GM12873 (cell line): ENCODE results near the gene PCGF6.

Source experiments
- TF ChIP-seq, protein P1 (sequence below): IDR thresholded peaks from 2 replicates; pipeline ENCODE4 v1.5.1; 2012; ENCODE audit warnings: low read depth, mild to moderate bottlenecking, moderate library complexity, low read length, control low read depth; ENCODE audit not compliant: insufficient read depth; ENCODE audit errors: missing control alignments

PCGF6 gene

DNA sequence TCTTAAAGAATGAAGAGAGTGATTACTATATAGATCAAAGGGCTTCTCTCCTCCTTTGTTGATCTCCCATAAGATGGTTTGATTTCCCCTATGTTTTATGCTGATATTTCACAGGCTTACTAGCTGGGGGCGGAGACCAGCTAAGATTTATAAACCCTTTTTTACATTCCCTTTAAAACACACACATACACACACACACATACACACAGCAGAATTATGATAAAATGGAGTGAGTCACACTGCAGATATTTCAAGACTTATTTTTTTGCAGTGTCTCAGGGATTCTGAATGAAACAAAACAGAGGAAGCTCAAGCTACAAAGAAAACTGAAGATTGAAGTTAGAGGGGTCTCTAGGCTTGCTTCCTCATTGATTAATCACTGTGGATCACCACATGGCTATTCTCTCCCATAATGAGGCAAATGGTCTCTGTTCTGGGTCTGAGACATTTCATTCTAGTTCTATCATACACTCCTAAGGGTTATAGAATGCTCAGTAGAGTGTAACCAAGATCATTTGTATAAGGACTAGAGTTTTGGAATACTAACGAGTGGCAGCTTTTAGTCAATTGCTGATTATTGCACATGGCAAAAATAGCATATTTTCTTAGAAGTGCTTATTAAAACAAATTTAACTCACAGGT is 55.4 kb downstream of the PCGF6 start:
- TF ChIP-seq, protein P1, sequence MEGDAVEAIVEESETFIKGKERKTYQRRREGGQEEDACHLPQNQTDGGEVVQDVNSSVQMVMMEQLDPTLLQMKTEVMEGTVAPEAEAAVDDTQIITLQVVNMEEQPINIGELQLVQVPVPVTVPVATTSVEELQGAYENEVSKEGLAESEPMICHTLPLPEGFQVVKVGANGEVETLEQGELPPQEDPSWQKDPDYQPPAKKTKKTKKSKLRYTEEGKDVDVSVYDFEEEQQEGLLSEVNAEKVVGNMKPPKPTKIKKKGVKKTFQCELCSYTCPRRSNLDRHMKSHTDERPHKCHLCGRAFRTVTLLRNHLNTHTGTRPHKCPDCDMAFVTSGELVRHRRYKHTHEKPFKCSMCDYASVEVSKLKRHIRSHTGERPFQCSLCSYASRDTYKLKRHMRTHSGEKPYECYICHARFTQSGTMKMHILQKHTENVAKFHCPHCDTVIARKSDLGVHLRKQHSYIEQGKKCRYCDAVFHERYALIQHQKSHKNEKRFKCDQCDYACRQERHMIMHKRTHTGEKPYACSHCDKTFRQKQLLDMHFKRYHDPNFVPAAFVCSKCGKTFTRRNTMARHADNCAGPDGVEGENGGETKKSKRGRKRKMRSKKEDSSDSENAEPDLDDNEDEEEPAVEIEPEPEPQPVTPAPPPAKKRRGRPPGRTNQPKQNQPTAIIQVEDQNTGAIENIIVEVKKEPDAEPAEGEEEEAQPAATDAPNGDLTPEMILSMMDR = no peak

DNA sequence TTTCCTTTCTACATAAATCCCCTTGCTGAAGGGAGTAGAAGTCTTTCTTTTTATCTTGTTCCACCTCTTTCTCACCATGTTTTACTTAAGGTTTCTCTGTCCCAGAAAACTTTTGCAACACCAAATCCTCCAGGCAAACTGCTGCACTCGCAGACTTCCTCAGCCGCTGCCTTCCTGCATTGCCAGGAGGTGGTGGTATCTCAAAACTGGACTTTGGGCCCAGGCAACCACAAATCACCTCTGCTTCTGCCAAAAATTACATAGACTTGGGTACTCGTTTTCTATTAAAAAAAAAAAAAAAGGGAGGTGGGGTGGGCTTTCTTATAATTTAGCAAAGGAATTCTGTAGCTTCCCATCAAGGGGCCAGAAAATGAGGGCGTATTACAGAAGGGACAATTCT is 59.4 kb downstream of the PCGF6 start:
- TF ChIP-seq, protein P1 = no peak

DNA sequence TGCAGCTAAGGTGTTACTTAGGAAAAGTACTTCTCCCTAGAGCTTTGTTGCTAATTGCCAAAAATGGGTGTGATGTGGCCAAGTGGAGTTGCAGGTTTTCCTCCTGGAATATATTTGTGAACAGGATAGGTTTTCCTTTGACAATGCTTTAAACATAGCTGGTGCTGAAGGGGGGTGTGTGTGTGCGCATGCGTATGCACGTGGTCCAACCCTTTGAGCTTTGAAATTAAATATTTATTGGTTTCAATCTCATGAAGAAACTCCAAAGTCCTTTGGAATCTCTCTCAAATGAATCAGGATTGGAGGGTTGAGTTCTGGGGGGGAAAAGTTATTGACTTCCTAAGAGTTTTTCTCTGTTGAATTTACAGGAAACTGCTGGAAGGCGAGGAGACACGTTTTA is 62.9 kb downstream of the PCGF6 start:
- TF ChIP-seq, protein P1 = no peak

DNA sequence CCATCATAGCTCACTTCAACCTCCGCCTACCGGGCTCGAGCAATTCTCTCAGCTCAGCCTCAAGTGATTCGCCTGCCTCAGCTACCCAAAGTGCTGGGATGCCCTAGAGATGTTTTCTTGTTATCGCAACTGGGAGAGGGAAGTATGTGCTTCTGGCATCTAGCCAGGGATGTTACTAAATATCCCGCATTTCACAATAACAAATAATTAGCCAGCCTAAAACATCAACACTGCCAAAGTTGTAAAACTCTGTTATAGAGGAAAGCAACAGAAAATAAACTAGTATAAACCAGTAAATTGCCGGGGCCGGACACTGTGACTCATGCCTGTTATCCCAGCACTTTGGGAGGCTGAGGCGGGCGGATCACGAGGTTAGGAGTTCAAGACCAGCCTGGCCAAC is 66.8 kb downstream of the PCGF6 start:
- TF ChIP-seq, protein P1 = no peak

DNA sequence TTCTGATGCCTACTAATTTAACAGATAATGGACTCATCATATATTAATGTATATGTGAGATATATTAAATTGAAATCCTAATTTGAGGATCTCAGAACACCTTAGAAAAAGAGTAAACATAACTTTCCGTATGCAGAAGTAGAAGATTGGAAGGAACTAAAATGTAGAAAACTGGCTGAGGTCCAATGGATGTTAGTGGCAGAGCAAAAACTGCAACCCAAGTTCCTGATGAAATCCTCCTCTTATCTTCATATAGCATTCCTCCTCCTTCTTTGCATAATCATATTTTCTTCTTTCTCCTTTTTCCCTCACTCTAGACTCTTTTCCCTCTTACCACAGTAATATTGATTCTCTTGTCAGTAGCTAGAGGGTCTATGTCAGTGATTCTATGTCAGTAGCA is 68.0 kb downstream of the PCGF6 start:
- TF ChIP-seq, protein P1 = no peak

DNA sequence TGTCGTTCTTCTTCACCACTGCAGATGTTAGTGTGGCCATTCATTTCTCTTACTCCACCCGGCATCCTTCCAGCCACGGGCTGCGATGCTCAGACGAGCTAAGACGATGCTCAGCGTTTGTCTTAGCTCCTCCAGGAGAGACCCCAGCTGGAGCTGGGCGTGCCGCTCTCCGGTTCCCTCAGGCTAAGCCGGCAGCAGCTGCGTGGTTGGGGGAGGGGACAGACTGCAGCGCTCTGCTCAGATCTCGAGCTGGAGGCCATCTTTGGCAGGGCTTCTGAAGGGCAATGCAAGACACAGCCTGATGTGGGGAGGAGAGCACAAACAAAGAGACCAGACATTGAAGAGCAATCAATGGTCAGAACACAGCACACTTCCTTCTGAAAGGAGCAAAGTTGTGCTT is 69.2 kb downstream of the PCGF6 start:
- TF ChIP-seq, protein P1 = no peak

DNA sequence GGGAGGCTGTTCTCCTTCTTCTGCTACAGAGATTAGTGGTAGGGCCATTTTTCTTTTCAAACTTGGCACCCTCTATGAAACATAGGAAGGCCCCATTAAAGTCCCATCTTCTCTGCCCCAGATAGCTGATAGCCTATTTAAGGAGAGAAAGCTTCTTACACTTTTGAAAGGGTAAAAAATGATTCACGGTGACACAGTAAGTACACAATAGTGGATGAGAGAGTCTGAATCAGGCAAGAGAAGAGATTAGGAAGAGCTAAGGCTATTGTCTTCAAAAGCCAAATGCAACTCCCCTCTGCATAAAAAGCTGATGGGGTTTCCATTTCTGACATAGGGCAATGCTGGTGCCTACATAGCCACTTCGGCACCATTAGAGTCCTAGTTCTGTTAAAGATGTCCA is 70.4 kb downstream of the PCGF6 start:
- TF ChIP-seq, protein P1 = no peak
